GM18909 (cell line): ENCODE measurements around the gene HAUS5.

Experiments
- ATAC-seq: cut with Tn5 transposase; IDR thresholded peaks from one replicate; pipeline ENCODE4 v1.9.1; 2021; ENCODE audit warnings: mild to moderate bottlenecking; ENCODE audit not compliant: unreplicated experiment, poor library complexity

HAUS5 gene

DNA sequence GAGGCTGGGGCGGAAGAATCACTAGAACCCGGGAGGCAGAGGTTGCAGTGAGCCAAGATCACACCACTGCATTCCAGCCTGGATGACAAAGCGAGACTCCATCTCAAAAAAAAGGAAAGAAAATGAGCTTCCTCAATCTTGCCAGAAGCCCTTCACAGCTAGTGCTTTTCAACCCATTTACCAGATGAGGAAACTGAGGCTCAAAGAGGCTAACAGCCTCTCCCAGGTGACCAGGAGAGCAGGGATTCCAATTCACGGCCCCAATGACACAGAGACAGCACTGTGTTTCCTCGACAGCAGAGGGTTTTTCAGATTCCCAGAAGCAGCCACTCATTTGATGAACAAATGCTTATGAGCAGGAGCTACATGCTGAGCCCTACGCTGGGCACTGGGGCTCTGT lies 57.0 kb downstream of the HAUS5 start:
- ATAC-seq, result no peak

DNA sequence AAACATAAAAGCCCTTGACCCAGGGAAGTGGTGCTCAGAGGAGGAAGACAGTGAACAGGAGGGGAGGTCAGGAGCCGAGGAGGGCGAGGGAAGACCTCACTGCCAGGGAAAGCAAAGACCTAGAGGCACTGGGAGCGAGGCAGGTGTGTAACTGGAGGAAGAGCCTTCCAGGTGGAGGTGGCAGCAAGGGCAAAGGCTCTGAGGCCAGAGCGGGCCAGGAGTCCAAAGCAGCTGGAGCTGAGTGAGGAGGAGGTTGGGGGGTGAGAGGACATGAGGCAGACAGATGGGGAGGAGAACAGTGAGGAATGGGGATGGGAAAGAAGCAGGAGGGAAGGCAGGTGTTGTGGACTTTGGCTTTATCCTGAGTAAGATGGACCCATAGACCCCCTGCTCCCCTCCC lies 57.4 kb downstream of the HAUS5 start:
- no peak for ATAC-seq

DNA sequence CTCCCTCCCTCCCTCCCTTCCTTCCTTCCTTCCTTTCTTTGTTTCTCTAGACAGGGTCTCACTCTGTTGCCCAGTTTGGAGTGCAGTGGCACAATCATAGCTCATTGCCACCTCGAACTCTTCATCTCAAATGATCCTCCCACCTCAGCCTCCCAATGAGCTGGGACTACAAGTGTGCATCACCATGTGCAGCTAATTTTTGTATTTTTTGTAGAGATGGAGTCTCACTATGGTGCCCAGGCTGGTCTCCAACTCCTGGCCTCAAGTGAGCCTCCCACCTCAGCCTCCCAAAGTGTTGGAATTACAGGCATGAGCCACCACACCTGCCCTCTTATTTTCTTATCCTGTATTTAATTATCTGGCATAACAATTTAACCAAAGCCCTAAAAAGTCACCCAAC lies 58.2 kb downstream of the HAUS5 start:
- ATAC-seq, result no peak

DNA sequence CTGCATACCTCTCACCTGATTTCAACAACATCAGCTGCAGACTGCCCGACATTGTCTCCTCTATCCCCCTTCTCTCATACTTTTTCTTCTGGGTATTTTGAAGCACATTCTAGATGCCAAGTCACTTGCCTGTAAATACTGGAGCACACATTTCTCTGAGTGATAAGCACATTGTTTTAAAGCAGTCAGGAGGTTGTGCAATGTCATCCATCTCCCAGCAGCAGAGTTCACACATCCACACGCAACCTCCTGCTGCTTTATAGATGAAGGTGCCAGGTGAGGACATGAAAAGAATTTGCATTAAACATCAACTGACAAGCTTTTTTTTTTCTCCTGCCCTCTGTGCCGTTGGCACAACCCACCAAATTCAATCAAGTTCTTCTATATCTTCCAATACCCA lies 59.3 kb downstream of the HAUS5 start:
- no peak for ATAC-seq

DNA sequence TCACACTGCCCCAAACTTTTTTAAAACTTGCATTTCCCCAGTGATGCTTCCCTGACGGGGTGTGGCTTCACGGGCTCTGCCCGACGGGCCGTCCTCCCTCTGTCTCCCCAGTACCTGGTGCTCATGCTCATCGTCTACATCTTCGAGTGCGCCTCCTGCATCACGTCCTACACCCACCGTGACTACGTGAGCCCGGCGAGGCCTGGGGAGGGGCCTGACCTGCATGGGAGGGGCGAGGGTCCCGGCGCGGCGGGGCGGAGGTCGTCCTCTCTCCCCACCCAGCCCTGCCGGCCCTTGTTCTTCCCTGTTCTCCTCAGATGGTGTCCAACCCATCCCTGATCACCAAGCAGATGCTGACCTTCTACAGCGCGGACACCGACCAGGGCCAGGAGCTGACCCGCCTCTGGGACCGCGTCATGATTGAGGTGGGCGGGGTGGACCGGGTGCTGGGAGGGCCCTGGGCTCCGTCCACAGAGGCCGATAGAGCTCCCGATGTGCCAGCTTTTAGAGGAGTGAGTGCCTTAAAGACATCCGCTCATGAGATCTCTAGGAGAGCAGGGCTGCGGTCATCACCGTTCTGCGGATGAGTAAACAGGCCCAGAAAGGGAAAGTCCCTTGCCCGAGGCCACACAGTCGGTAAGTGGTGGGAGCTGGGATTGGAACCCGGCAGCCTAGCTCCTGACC lies 60.7 kb downstream of the HAUS5 start:
- ATAC-seq, result no peak
